Retinal pigment epithelial cell (primary cell): ENCODE data around the gene C4orf51.

Source experiments
- DNase-seq: peaks from one replicate; pipeline ENCODE4 v3.0.0-alpha.2; 2010; ENCODE audit warnings: low read depth
- H3K4me3 ChIP-seq: 2 replicates; pipeline ENCODE4 v1.5.1; 2011; ENCODE audit warnings: mild to moderate bottlenecking, low read length, control low read depth, moderate library complexity
- CTCF ChIP-seq: conservative IDR thresholded peaks from 2 replicates; pipeline ENCODE4 v1.5.1; 2011; ENCODE audit warnings: low read depth, low read length, control low read depth, inconsistent platforms

The C4orf51 gene

DNA sequence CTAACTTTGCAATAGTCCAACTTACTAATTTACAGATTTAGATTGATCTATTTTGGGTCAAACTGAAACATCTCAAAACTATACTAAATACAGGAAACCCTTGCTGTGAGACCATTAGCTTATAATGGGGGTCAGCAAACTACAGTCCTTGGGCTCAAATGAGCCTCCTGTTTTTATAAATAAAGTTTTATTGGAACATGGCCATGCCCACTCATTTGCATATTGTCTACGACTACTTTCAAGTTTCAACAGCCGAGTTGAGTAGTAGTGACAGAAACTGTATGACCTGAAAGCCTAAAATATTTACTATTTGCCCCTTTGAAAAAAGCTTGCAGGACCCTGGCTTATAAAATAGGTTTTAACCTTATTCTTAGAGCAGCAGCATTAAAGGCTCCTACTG lies 92.4 kb downstream of the C4orf51 start:
- no peak overlapping the region for H3K4me3 ChIP-seq
- no peak for TF ChIP-seq CTCF
- DNase-seq = no peak

- H3K4me3 ChIP-seq = no peak overlapping the region
- no peak for TF ChIP-seq CTCF
- no peak for DNase-seq
Observed at GRCh38 chr4:145773581-145774234, 93.8 kb downstream of the C4orf51 start.

GRCh38 chr4:145774473-145774872 lies 94.5 kb downstream of the C4orf51 start:
- H3K4me3 ChIP-seq = no peak overlapping the region
- no peak for DNase-seq
- no peak for TF ChIP-seq CTCF

GRCh38 chr4:145775406-145775805 lies 95.5 kb downstream of the C4orf51 start:
- H3K4me3 ChIP-seq = no peak overlapping the region
- no peak for TF ChIP-seq CTCF
- no peak for DNase-seq

GRCh38 chr4:145776208-145776607 lies 96.3 kb downstream of the C4orf51 start:
- no peak for TF ChIP-seq CTCF
- no peak overlapping the region for H3K4me3 ChIP-seq
- no peak for DNase-seq

- no peak for TF ChIP-seq CTCF
- no peak for DNase-seq
- H3K4me3 ChIP-seq = no peak overlapping the region
Observed at GRCh38 chr4:145779319-145779801, 99.4 kb downstream of the C4orf51 start.

DNA sequence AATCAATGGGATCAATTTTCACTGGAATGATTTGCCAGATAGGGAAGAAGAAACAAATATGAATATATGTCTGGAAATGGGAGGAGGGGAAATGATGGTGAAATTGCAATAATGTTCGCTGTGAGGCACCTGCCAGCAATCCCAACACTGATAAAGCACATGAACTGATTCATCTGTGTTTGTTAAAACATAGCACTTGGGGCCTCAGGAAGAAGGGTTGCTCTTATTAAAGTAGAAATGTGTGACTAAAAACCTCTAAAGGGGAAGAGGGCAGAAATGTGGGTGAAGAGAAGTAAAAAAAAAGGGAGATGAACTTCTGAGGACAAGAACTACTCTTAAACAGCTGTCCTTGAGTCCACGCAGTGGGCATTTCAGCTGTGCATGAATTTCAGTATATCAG lies 101.4 kb downstream of the C4orf51 start:
- no peak for DNase-seq
- no peak for TF ChIP-seq CTCF
- H3K4me3 ChIP-seq = no peak overlapping the region
